HG02571 (cell line): ENCODE measurements around the gene MRPL52.
"Not testable (repeated sequence)": the region's sequence is repeated elsewhere in the genome, so short reads cannot be mapped to it uniquely, and the experiment has no call there.

Experiments
- ATAC-seq: cut with Tn5 transposase; IDR thresholded peaks from one replicate; pipeline ENCODE4 v1.9.1; 2021; ENCODE audit warnings: mild to moderate bottlenecking, moderate library complexity; ENCODE audit not compliant: unreplicated experiment

Gene MRPL52

GRCh38 chr14:22829661-22830442 lies at the start of gene MRPL52:
Gene MRPL52 (plus strand): TSS chr14:22829887. CDS start chr14:22829913, 26 bp downstream.
- ATAC-seq: peak; percentile 76

GRCh38 chr14:22780105-22780679 lies 49.5 kb upstream of the MRPL52 start:
- no peak for ATAC-seq

- ATAC-seq: no peak
These were observed 48.8 kb upstream of the MRPL52 start for GRCh38 chr14:22780941-22781300.

DNA sequence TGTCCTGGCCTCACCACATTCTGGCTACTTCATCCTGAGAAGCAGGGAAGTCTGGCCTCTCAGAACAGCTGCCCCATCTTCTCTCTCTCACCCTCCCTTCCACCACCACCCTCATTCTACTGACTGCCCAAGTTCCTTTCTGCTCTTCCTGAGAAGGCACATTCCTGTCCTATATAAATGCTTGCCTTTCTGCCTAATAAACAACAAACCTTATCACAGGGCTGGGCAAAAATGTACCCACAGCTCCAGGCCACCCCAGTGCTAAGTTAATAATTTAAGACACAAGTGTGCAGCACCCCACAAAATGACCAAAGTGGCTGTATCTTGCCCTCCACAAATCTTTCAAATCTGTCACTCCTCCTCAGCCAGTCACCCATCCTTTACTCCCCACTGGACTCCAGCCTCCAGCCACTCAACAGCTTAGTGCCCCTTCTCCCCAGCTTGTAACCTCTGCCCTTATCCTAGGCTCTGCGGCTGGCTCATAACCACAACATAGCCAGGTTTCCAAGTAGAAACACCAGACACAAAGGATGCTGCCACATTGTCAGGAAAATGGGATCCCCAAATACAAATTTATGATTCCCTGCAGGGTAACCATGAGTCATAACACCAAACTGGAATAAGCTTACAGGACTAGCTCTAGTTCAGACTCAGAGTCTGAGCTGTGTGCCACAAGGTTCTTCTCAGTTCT lies 48.2 kb upstream of the MRPL52 start:
- no peak for ATAC-seq

GRCh38 chr14:22786685-22787084 lies 43.0 kb upstream of the MRPL52 start:
- ATAC-seq: no peak

GRCh38 chr14:22791301-22791700 lies 38.4 kb upstream of the MRPL52 start:
- ATAC-seq: no peak

DNA sequence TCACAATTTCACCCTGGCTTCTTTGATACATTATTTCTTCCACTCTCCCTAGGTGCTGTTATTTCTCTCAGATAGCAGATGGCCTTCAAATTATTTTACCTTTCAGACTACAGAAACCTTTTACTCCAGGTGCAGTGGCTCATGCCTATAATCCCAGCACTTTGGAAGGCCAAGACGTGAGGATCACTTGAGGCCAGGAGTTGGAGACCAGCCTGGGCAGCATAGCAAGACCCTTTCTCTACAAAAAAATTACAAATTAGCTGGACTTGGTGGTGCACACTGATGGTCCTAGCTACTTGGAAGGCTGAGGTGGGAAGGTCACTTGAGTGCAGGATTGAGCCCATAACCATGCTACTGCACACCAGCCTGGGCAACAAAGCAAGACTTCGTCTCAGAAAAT lies 37.5 kb upstream of the MRPL52 start:
- no peak for ATAC-seq

GRCh38 chr14:22793550-22793949 lies 36.1 kb upstream of the MRPL52 start:
- not testable (repeated sequence) for ATAC-seq

DNA sequence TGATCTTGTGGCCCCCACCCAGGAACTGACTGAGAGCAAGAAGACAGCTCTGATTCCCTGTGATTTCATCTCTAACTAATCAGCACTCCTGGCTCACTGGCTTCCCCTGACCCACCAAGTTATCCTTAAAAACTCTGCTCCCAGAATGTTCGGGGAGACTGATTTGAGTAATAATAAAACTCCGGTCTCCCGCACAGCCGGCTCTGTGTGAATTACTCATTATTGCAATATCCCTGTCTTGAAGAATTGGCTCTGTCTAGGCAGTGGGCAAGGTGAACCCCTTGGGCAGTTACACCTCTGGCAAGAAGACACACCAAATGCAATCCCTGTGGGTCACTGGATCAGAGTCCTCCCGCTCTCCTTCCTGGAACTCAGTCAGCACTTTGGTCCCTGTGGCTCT lies 35.7 kb upstream of the MRPL52 start:
- ATAC-seq: no peak

- peak; percentile 36 for ATAC-seq
These were observed 35.1 kb upstream of the MRPL52 start for GRCh38 chr14:22794551-22794951.

DNA sequence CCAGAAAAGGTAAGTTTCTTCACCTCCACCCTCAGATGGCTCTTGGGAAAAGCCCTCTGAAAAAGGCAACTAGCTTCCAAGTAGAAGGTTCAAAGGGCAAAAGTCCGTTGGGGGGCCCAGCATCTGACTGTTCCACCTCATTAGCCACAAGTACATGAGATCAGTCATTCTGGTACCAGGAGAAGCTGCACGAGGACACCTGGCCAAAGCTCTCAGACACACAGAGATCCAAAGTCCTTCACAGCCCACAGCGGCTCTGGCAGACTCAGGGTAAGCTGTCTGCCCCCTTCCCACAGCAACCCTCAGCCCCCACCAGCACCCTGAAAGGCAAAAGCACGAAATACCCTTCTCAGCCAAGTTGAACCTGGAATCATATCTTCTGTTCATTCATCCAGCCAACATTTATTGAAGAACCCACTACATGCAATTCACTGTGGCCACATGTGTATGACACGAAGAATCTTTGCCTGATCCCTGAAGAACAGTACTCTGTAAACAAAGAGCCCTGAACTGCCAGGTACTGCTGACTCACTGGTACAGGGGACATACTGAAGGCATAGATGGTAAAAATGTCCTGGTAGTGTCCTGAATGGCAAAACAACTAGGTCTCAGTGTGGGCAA lies 33.5 kb upstream of the MRPL52 start:
- ATAC-seq: no peak

GRCh38 chr14:22797017-22797917 lies 32.4 kb upstream of the MRPL52 start:
- no peak for ATAC-seq

GRCh38 chr14:22798528-22798927 lies 31.2 kb upstream of the MRPL52 start:
- ATAC-seq: no peak

GRCh38 chr14:22800346-22800745 lies 29.3 kb upstream of the MRPL52 start:
- no peak for ATAC-seq

DNA sequence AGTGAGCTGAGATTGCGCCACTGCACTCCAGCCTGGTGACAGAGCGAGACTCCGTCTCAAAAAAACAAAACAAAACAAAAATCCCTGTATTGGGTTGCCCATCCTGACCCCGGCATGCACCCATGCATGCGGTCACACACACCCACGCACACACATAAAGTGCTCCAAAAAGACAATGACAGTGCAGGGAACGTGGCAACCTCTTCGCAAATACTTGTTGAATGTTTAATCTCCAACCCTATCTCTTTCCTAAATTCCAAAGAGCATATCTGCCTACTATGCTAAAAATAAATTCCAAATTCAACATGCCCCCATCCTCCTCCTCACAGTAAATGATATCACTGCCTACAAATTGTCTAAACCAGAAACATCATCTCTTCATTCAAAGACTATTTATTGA lies 28.0 kb upstream of the MRPL52 start:
- ATAC-seq: no peak

DNA sequence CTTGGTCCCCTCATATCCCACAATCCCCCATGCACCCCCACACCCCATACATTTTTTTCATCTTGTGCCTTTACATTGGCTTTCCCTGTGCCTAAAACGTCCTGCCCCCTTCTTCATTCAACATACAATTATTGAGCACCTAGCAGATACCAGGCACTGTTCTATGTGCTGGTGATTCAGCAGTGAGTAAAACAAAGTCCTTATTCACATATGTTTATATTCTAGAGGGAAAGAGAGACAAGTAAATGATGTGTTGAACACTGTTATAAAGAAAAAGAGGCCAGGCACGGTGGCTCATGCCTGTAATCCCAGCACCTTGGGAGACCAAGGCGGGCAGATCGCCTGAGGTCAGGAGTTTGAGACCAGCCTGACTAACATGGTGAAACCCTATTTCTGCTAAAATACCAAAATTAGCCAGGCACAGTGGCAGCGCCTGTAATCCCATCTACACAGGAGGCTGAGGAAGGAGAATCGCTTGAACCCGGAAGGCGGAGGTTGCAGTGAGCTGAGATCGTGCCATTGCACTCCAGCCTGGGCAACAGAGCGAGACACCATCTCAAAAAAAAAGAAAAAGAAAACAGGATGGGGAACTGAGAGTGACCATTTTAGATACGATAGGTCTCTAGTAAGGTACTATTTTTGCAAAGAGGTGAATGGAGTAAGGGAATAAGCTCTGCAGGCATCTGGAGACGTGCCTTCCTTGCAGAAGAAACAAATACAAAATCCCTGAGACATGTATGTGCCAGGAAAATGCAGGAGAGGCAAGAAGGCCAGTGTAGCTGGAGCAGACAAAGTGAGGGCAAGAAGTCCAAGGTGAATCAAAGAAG lies 26.6 kb upstream of the MRPL52 start:
- ATAC-seq: peak; percentile 42

DNA sequence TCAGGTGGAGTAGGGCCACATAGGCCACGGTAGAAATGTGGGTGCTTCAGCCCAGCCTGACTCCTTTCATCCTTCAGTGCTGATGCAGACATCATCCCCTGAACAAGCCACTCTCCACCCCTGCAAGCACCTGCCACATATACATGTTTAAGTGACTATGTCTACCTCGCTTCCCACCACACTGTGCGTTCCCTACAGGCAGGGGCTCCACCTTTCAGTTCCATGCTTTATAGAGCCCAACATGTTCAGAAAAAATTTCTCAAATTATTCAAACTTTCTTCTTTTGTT lies 26.1 kb upstream of the MRPL52 start:
- peak; percentile 31 for ATAC-seq

DNA sequence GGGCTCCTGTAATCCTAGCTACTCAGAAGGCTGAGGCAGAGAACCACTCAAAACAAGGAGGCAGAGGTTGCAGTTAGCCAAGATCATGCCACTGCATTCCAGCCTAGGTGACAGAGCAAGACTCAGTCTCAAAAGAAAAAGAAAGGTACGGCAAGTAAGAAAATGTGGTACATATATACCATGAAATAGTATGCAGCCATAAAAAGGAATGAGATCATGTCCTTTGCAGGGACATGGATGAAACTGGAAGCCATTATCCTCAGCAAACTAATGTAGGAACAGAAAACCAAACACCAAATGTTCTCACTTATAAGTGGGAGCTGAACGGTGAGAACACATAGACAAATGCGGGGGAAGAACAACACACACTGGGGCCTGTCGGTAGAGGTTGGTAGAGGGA lies 24.5 kb upstream of the MRPL52 start:
- not testable (repeated sequence) for ATAC-seq

- no peak for ATAC-seq
These were observed 22.1 kb upstream of the MRPL52 start for GRCh38 chr14:22807432-22808087.
